ENCODE measurements around the gene WNT7B.

WNT7B gene

DNA sequence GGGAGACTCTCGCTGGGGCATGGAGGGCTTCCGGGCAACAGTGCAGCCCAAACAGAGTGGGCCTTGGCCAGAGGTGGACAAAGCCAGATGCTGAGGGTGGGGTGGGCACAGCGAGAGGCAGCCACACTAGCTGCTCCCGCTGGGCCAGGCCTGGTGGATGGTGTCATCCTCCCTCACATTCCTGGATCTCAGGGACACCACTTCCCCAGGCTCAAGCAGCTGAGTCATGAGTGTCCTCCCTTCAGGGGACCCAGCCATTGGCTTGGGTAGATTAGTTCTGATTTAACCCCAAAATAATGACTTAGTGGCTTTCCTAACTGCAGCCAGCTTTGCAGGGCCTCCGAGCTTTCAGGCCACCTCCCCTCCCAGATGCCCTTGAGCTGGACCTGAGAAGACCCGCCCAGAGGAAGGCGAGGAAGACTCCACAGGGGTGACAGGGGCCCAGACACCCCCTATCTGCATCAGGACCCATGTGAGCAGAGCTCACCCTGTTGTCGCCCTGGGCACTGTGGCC lies 25.9 kb upstream of the WNT7B start:
- TF ChIP-seq, protein P1, sequence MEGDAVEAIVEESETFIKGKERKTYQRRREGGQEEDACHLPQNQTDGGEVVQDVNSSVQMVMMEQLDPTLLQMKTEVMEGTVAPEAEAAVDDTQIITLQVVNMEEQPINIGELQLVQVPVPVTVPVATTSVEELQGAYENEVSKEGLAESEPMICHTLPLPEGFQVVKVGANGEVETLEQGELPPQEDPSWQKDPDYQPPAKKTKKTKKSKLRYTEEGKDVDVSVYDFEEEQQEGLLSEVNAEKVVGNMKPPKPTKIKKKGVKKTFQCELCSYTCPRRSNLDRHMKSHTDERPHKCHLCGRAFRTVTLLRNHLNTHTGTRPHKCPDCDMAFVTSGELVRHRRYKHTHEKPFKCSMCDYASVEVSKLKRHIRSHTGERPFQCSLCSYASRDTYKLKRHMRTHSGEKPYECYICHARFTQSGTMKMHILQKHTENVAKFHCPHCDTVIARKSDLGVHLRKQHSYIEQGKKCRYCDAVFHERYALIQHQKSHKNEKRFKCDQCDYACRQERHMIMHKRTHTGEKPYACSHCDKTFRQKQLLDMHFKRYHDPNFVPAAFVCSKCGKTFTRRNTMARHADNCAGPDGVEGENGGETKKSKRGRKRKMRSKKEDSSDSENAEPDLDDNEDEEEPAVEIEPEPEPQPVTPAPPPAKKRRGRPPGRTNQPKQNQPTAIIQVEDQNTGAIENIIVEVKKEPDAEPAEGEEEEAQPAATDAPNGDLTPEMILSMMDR (IDR thresholded peaks at IDR 0.05; ENCODE audit: insufficient read depth, low read length, missing control alignments): no peak
- H3K4me3 ChIP-seq (ENCODE audit: low read depth, low read length): no peak overlapping the region
- CTCF ChIA-PET: interaction anchor here (0.5 to 2.2 kb wide), 10 partner anchors 8 to 119 kb away, joined by 3 to 12 read pairs (median 4); no protein-coding TSS in a partner anchor
- POLR2A ChIA-PET: no interaction called here
- no peak for DNase-seq (ENCODE audit: low read depth, low spot score)

GRCh38 chr22:46001426-46002106 lies 24.6 kb upstream of the WNT7B start:
- POLR2A ChIA-PET: interaction anchor here (0.5 kb wide), 1 partner anchor 13 kb away, joined by 3 read pairs; no protein-coding TSS in a partner anchor
- DNase-seq (ENCODE audit: low read depth, low spot score): no peak
- CTCF ChIA-PET: interaction anchor here (0.6 to 3.1 kb wide), 6 partner anchors 11 to 266 kb away, joined by 3 to 21 read pairs (median 5); partner anchors contain the start of gene TTC38
- no peak overlapping the region for H3K4me3 ChIP-seq (ENCODE audit: low read depth, low read length)
- TF ChIP-seq, protein P1 (IDR thresholded peaks at IDR 0.05; ENCODE audit: insufficient read depth, low read length, missing control alignments): no peak

DNA sequence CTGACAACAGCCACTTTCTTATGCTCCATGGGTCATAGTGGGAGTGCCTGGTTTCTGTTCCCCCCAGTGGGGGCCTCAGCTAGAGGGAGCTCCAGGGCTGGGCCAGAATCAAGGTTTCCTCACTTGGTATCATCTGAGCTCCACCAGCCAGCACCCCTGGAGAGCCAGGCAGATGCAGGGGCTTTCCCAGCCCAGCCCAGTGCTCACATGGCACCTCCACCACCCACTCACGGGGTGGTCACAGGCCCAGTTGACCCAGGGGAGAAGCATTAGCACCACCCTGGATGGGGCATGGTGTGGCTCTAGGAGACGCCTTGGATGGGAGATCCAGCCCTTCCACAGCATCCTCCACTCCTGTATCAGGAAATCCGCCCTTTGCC lies 24.1 kb upstream of the WNT7B start:
- CTCF ChIA-PET: interaction anchor here (0.6 to 3.1 kb wide), 6 partner anchors 12 to 266 kb away, joined by 3 to 21 read pairs (median 5); partner anchors contain the start of gene TTC38
- no peak for DNase-seq (ENCODE audit: low read depth, low spot score)
- TF ChIP-seq, protein P1 (IDR thresholded peaks at IDR 0.05; ENCODE audit: insufficient read depth, low read length, missing control alignments): peak; percentile 3
- H3K4me3 ChIP-seq (ENCODE audit: low read depth, low read length): no peak overlapping the region
- POLR2A ChIA-PET: interaction anchor here (0.5 kb wide), 1 partner anchor 13 kb away, joined by 3 read pairs; no protein-coding TSS in a partner anchor

- no peak overlapping the region for H3K4me3 ChIP-seq (ENCODE audit: low read depth, low read length)
- CTCF ChIA-PET: interaction anchor here (0.8 to 3.1 kb wide), 4 partner anchors 12 to 114 kb away, joined by 3 to 21 read pairs (median 3); no protein-coding TSS in a partner anchor
- TF ChIP-seq, protein P1 (IDR thresholded peaks at IDR 0.05; ENCODE audit: insufficient read depth, low read length, missing control alignments): no peak
- POLR2A ChIA-PET: no interaction called here
- DNase-seq (ENCODE audit: low read depth, low spot score): no peak
Measured at GRCh38 chr22:46000081-46001027, 23.4 kb upstream of the WNT7B start.

DNA sequence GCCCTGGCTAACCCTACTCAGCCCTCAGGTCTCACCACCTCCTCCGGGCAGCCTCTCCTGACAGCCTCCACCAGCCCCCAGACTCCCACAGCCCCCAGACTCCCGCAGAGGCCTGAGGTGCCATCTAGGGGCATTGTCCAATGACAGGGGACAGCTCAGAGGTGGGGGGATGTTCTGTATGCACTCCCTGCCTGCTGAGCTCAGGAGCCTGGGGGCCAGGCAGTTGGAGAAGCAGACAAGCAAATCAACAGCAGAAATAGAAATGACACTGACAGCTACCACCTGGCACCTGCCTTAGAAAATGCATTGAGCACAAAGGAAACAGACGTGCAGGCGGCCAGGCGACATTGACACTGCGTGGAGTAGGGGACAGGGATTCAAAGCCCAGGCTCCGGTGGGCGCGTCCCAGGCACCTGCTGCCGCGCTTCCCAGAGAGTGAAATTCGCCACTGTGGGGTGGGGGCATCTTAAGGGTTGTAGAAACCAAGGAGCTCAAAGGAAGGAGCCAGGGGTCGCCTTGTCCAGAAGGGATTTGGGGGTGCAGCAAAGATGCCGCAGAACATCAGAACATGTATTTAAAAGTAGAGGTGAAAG lies 22.5 kb upstream of the WNT7B start:
- ChIA-PET CTCF (interaction anchor here (0.8 to 5.8 kb wide), 4 partner anchors 8 to 115 kb away, joined by 3 to 155 read pairs (median 12); no protein-coding TSS in a partner anchor), POLR2A (no interaction called here)
- H3K4me3 ChIP-seq (ENCODE audit: low read depth, low read length): no peak overlapping the region
- no peak for DNase-seq (ENCODE audit: low read depth, low spot score)
- TF ChIP-seq, protein P1 (IDR thresholded peaks at IDR 0.05; ENCODE audit: insufficient read depth, low read length, missing control alignments): no peak

Measured in AG04449 (cell line).